SU-DHL-6 (cell line): ENCODE data around the gene SEMA3C.

Source experiments
- EZH2phosphoT487 ChIP-seq: fragments of 200-600 bp; sonication (generic), shearing (Covaris generic); conservative IDR thresholded peaks from 2 replicates; pipeline ENCODE4 v1.6.1; 2018; ENCODE audit warnings: mild to moderate bottlenecking, antibody characterized with exemption, low read length, moderate library complexity, mixed read lengths
- TF ChIP-seq, protein P1 (sequence below): fragments of 200-600 bp; sonication (generic); IDR thresholded peaks from one replicate; pipeline ENCODE4 v1.5.1; 2017; ENCODE audit warnings: antibody characterized with exemption, mild to moderate bottlenecking, low read length, moderate library complexity; ENCODE audit not compliant: insufficient read depth, poor library complexity, severe bottlenecking

GRCh38 chr7:80763704-80764103 lies 155.1 kb downstream of the SEMA3C start:
- TF ChIP-seq, protein P1, sequence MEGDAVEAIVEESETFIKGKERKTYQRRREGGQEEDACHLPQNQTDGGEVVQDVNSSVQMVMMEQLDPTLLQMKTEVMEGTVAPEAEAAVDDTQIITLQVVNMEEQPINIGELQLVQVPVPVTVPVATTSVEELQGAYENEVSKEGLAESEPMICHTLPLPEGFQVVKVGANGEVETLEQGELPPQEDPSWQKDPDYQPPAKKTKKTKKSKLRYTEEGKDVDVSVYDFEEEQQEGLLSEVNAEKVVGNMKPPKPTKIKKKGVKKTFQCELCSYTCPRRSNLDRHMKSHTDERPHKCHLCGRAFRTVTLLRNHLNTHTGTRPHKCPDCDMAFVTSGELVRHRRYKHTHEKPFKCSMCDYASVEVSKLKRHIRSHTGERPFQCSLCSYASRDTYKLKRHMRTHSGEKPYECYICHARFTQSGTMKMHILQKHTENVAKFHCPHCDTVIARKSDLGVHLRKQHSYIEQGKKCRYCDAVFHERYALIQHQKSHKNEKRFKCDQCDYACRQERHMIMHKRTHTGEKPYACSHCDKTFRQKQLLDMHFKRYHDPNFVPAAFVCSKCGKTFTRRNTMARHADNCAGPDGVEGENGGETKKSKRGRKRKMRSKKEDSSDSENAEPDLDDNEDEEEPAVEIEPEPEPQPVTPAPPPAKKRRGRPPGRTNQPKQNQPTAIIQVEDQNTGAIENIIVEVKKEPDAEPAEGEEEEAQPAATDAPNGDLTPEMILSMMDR = no peak
- TF ChIP-seq EZH2phosphoT487 = no peak
